ENCODE results near the gene MAD1L1.
A peak's percentile ranks its signal among the peaks of the same experiment; 100 is the strongest.
"Not testable (repeated sequence)": the region's sequence is repeated elsewhere in the genome, so short reads cannot be mapped to it uniquely, and the experiment has no call there.

MAD1L1 gene

GRCh38 chr7:2044883-2045471 lies 187.8 kb downstream of the MAD1L1 start:
- DNase-seq (ENCODE audit: low spot score): no peak

GRCh38 chr7:2044311-2044882 lies 188.3 kb downstream of the MAD1L1 start:
- DNase-seq (ENCODE audit: low spot score): no peak

- no peak for DNase-seq (ENCODE audit: low spot score)
Observed at GRCh38 chr7:2043316-2044039, 189.3 kb downstream of the MAD1L1 start.

GRCh38 chr7:2042650-2043049 lies 190.1 kb downstream of the MAD1L1 start:
- no peak for DNase-seq (ENCODE audit: low spot score)

- DNase-seq (ENCODE audit: low spot score): no peak
Observed at GRCh38 chr7:2041496-2042367, 191.0 kb downstream of the MAD1L1 start.

GRCh38 chr7:2040893-2041270 lies 191.9 kb downstream of the MAD1L1 start:
- no peak for DNase-seq (ENCODE audit: low spot score)

- DNase-seq (ENCODE audit: low spot score): no peak
Observed at GRCh38 chr7:2040201-2040892, 192.4 kb downstream of the MAD1L1 start.

- DNase-seq (ENCODE audit: low spot score): peak; percentile 30
Observed at GRCh38 chr7:2038931-2039728, 193.6 kb downstream of the MAD1L1 start.

GRCh38 chr7:2037808-2038522 lies 194.8 kb downstream of the MAD1L1 start:
- peak; percentile 24 for DNase-seq (ENCODE audit: low spot score)

GRCh38 chr7:2037301-2037807 lies 195.4 kb downstream of the MAD1L1 start:
- DNase-seq (ENCODE audit: low spot score): peak; percentile 47

GRCh38 chr7:2036786-2037185 lies 196.0 kb downstream of the MAD1L1 start:
- DNase-seq (ENCODE audit: low spot score): no peak

GRCh38 chr7:2036201-2036600 lies 196.5 kb downstream of the MAD1L1 start:
- not testable (repeated sequence) for DNase-seq (ENCODE audit: low spot score)

GRCh38 chr7:2034291-2035201 lies 198.2 kb downstream of the MAD1L1 start:
- no peak for DNase-seq (ENCODE audit: low spot score)

GRCh38 chr7:2033586-2034135 lies 199.1 kb downstream of the MAD1L1 start:
- no peak for DNase-seq (ENCODE audit: low spot score)

- DNase-seq (ENCODE audit: low spot score): no peak
Observed at GRCh38 chr7:2032876-2033407, 199.8 kb downstream of the MAD1L1 start.

- DNase-seq (ENCODE audit: low spot score): no peak
Observed at GRCh38 chr7:2032030-2032875, 200.5 kb downstream of the MAD1L1 start.

- no peak for DNase-seq (ENCODE audit: low spot score)
Observed at GRCh38 chr7:2031451-2031845, 201.3 kb downstream of the MAD1L1 start.
